Trophoblast cell (in vitro differentiated cells and primary cell): ENCODE measurements around the gene CHKA.

ENCODE experiments used
- DNase-seq, 2 donors: peaks; one replicate each; pipeline ENCODE4 v3.0.0-alpha.2; 2016
- H2AFZ ChIP-seq: 2 replicates; pipeline ENCODE4 v1.6.1; 2013; ENCODE audit warnings: low read length, moderate library complexity, mild to moderate bottlenecking; ENCODE audit not compliant: insufficient read depth, poor library complexity
- H2AK5ac ChIP-seq: 2 replicates; pipeline ENCODE4 v1.6.1; 2013; ENCODE audit warnings: mild to moderate bottlenecking, low read length
- H2BK120ac ChIP-seq: 2 replicates; pipeline ENCODE4 v1.6.1; 2013; ENCODE audit warnings: low read length, mild to moderate bottlenecking, moderate library complexity; ENCODE audit not compliant: insufficient read depth, poor library complexity
- H2BK12ac ChIP-seq: 2 replicates; pipeline ENCODE4 v1.6.1; 2013; ENCODE audit warnings: mild to moderate bottlenecking, low read length, moderate library complexity
- H2BK5ac ChIP-seq: 2 replicates; pipeline ENCODE4 v1.6.1; 2013; ENCODE audit warnings: low read length, low read depth, moderate library complexity, mild to moderate bottlenecking; ENCODE audit not compliant: poor library complexity
- H3K14ac ChIP-seq: 2 replicates; pipeline ENCODE4 v1.6.1; 2013; ENCODE audit warnings: mild to moderate bottlenecking, low read length
- H3K18ac ChIP-seq: 2 replicates; pipeline ENCODE4 v1.6.1; 2013; ENCODE audit warnings: mild to moderate bottlenecking, low read length
- H3K23ac ChIP-seq: 2 replicates; pipeline ENCODE4 v1.6.1; 2013; ENCODE audit warnings: low read length
- H3K27ac ChIP-seq: 2 replicates; pipeline ENCODE4 v1.5.1; 2013; ENCODE audit warnings: low read depth, mild to moderate bottlenecking, inconsistent platforms, low read length, moderate library complexity
- H3K27me3 ChIP-seq: 2 replicates; pipeline ENCODE4 v1.6.1; 2013; ENCODE audit warnings: inconsistent platforms, mild to moderate bottlenecking, low read length, moderate library complexity; ENCODE audit not compliant: insufficient read depth
- H3K36me3 ChIP-seq, 2 experiments: 1 replicate in 1 of 2; 2 replicates in 1 of 2; pipeline ENCODE4 v1.6.1; 2013; ENCODE audit warnings: low read length in 2 of 2, mild to moderate bottlenecking in 2 of 2, moderate library complexity in 1 of 2; ENCODE audit not compliant: insufficient read depth in 2 of 2, control insufficient read depth in 1 of 2
- H3K4ac ChIP-seq: 2 replicates; pipeline ENCODE4 v1.6.1; 2013; ENCODE audit warnings: low read depth, mild to moderate bottlenecking, low read length, moderate library complexity
- H3K4me1 ChIP-seq, 2 experiments: 1 replicate in 1 of 2; 2 replicates in 1 of 2; pipeline ENCODE4 v1.6.1; 2013; ENCODE audit warnings: low read length in 2 of 2, mild to moderate bottlenecking in 2 of 2, moderate library complexity in 1 of 2; ENCODE audit not compliant: insufficient read depth in 2 of 2, control insufficient read depth in 1 of 2
- H3K4me2 ChIP-seq: 2 replicates; pipeline ENCODE4 v1.6.1; 2013; ENCODE audit warnings: inconsistent platforms, mild to moderate bottlenecking, low read length, moderate library complexity
- H3K4me3 ChIP-seq: 2 replicates; pipeline ENCODE4 v1.5.1; 2013; ENCODE audit warnings: mild to moderate bottlenecking, low read depth, low read length, inconsistent platforms
- H3K79me1 ChIP-seq: one replicate; pipeline ENCODE4 v1.6.1; 2013; ENCODE audit warnings: low read length
- H3K79me2 ChIP-seq: 2 replicates; pipeline ENCODE4 v1.6.1; 2013; ENCODE audit warnings: low read length, mild to moderate bottlenecking; ENCODE audit not compliant: control insufficient read depth, insufficient read depth, poor library complexity
- H3K9ac ChIP-seq: 2 replicates; pipeline ENCODE4 v1.6.1; 2013; ENCODE audit warnings: mild to moderate bottlenecking, low read length
- H3K9me3 ChIP-seq: 2 replicates; pipeline ENCODE4 v1.6.1; 2013; ENCODE audit warnings: low read depth, mild to moderate bottlenecking, control low read depth, inconsistent platforms, low read length; ENCODE audit not compliant: insufficient read depth
- H4K12ac ChIP-seq: 2 replicates; pipeline ENCODE4 v1.6.1; 2013; ENCODE audit warnings: low read depth, mild to moderate bottlenecking, low read length, moderate library complexity
- H4K8ac ChIP-seq: 2 replicates; pipeline ENCODE4 v1.6.1; 2013; ENCODE audit warnings: low read depth, mild to moderate bottlenecking, low read length, moderate library complexity
- H4K91ac ChIP-seq: one replicate; pipeline ENCODE4 v1.6.1; 2013; ENCODE audit warnings: low read depth, mild to moderate bottlenecking, low read length, moderate library complexity
- WGBS: extraction: QIAGEN DNeasy Blood & Tissue Kit; methylation state at CpG from one replicate; pipeline ENCODE4 v1.1.7; 2013; ENCODE audit warnings: missing lambda C conversion rate; ENCODE audit not compliant: insufficient read length, insufficient coverage; ENCODE audit errors: extremely low coverage; 5-methylcytosine and 5-hydroxymethylcytosine counted together

The CHKA gene

DNA sequence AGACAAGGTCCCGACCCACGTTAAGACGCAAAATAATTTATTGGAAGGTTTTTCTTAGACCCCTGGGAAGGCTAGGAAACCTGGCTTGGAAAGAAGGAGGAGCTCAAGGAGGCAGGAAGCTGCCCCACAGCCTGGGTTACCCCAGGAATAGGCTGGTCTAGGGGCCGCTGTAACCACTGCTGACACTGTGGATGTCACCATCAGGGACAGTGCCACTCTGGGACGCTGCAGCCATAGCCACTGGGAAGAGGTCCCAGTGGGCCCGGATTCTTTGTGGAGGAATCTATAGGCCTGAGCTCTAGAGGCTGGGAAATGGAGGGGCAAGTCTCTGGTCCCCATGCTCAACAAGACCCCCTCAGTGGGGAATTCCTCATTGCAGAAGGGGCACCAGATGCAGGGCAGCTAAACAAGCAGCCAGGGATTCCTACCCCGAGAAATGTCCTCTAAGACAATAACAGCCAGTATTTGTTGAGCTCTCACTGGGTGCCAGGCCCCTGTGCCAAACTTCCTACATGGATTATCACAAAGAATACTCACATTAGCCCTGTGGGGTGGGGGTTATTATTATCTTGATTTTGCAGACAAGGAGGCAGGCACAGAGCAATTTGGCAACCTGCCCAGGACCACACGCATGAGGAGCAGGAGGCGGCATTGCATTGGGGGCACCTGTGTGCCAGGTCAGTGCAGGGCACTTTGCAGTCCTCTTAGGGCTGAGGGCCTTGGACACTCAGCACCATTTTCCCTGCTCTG is 19.5 kb upstream of the CHKA start:
- Histone ChIP-seq H3K27me3 (no peaks in the 10 kb centered on the region), H3K9me3 (no peaks in the 10 kb centered on the region), H3K79me1 (no peaks in the 10 kb centered on the region), H3K79me2 (no peaks in the 10 kb centered on the region), H2BK5ac (no peak overlapping the region), H4K12ac (no peak overlapping the region), H3K27ac (no peak overlapping the region), H2BK120ac (no peak overlapping the region), H2AFZ (no peak overlapping the region), H2BK12ac (no peak overlapping the region), H3K23ac (no peak overlapping the region), H3K4me3 (no peak overlapping the region), H3K9ac (no peak overlapping the region), H4K91ac (no peak overlapping the region), H3K4ac (no peak overlapping the region), H4K8ac (no peak overlapping the region), H3K14ac (no peak overlapping the region), H3K18ac (no peak overlapping the region), H3K36me3 (no peaks in the 10 kb centered on the region), H3K4me2 (no peak overlapping the region), H3K4me1 (no peaks in the 10 kb centered on the region), H2AK5ac (no peak overlapping the region)
- whole genome bisulfite sequencing, result no CpG with 5 or more reads among the region's 9 CpGs
- DNase-seq, result no peak

DNA sequence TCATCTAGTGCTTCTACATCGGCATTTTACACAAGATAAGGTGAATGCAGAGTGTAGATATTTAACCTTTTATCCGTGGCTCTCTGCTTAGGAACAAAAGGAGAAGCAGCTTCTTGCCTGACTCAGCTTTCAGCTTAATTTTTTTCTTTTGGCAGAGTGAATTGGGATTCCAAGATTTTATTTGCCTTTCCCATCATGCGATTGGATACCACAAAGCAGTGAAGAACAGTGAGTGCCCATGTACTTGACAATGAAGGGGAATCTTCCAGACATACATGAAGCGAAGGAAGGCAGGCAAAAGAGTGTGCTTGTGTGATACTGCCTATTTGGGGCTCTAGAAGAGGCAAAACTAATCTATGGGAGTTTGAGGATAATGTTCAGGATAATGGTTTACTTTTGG is 17.0 kb upstream of the CHKA start:
- no peak overlapping the region for H3K4me3 ChIP-seq
- no peaks in the 10 kb centered on the region for H3K36me3 ChIP-seq
- H3K4me2 ChIP-seq, result no peak overlapping the region
- WGBS, result no CpG with 5 or more reads among the region's 4 CpGs
- no peaks in the 10 kb centered on the region for H3K4me1 ChIP-seq
- no peak overlapping the region for H2BK120ac ChIP-seq
- no peak overlapping the region for H3K9ac ChIP-seq
- H3K23ac ChIP-seq, result no peak overlapping the region
- no peak overlapping the region for H4K91ac ChIP-seq
- no peak overlapping the region for H2BK5ac ChIP-seq
- H4K12ac ChIP-seq, result no peak overlapping the region
- no peak overlapping the region for H2AFZ ChIP-seq
- H3K14ac ChIP-seq, result no peak overlapping the region
- H2BK12ac ChIP-seq, result no peak overlapping the region
- H3K79me1 ChIP-seq, result no peaks in the 10 kb centered on the region
- H4K8ac ChIP-seq, result no peak overlapping the region
- H3K27me3 ChIP-seq, result no peaks in the 10 kb centered on the region
- DNase-seq, result no peak
- no peak overlapping the region for H3K4ac ChIP-seq
- H2AK5ac ChIP-seq, result no peak overlapping the region
- no peaks in the 10 kb centered on the region for H3K9me3 ChIP-seq
- H3K79me2 ChIP-seq, result no peaks in the 10 kb centered on the region
- no peak overlapping the region for H3K27ac ChIP-seq
- H3K18ac ChIP-seq, result no peak overlapping the region

DNA sequence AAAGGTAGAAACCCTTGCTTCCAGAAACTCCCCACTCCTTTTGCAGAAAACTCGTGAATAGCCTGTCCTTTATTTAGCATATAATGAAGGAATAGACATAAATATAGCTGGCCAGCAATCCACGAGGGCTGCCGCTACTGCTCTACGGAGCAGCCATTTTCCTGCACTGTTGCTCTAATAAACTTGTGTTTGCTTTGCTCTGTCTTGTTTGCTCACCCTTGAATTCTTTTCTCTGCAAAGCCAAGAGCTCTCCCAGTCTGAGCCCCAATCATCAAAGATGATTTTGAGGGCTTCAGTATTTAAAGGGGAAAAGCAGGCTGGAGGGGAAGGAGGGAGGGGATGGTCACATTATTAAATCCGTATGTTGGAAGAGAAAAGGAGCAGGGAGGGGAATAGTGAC is 16.6 kb upstream of the CHKA start:
- Histone ChIP-seq H2BK120ac (no peak overlapping the region), H2AK5ac (no peak overlapping the region), H4K91ac (no peak overlapping the region), H2BK5ac (no peak overlapping the region), H3K14ac (no peak overlapping the region), H3K9ac (no peak overlapping the region), H2BK12ac (no peak overlapping the region), H3K18ac (no peak overlapping the region), H3K27me3 (no peaks in the 10 kb centered on the region), H2AFZ (no peak overlapping the region), H3K4me2 (no peak overlapping the region), H3K79me2 (no peaks in the 10 kb centered on the region), H3K27ac (no peak overlapping the region), H3K23ac (no peak overlapping the region), H4K12ac (no peak overlapping the region), H3K36me3 (no peaks in the 10 kb centered on the region), H4K8ac (no peak overlapping the region), H3K9me3 (no peaks in the 10 kb centered on the region), H3K4ac (no peak overlapping the region), H3K4me1 (no peaks in the 10 kb centered on the region), H3K79me1 (no peaks in the 10 kb centered on the region), H3K4me3 (no peak overlapping the region)
- no CpG with 5 or more reads among the region's 5 CpGs for WGBS
- DNase-seq, result no peak

DNA sequence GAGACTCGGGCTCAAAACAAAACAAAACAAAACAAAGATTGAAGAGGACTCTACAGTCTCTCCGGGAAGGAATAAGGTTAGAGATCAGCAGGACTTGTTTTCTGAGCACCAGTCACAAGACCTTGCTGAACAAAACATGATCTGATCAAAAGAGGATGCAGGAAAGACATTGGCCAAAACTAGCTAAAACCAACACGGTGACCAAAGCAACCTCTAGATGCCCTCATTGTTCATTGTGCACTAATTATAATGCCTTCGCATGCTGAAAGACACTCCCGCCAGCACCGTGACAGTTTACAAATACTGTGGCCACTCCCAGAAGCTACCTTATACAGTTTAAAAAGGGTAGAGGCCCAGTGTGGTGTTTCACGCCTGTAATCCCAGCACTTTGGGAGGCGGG is 15.7 kb upstream of the CHKA start:
- Histone ChIP-seq H2AFZ (no peak overlapping the region), H3K4me1 (no peaks in the 10 kb centered on the region), H4K91ac (no peak overlapping the region), H3K27me3 (no peaks in the 10 kb centered on the region), H3K4me2 (no peak overlapping the region), H4K8ac (no peak overlapping the region), H3K23ac (no peak overlapping the region), H3K4ac (no peak overlapping the region), H2BK12ac (no peak overlapping the region), H3K4me3 (no peak overlapping the region), H2BK5ac (no peak overlapping the region), H3K36me3 (no peaks in the 10 kb centered on the region), H3K79me2 (no peaks in the 10 kb centered on the region), H3K9me3 (peaks cover 2% of the 10 kb centered on the region), H4K12ac (no peak overlapping the region), H3K79me1 (no peaks in the 10 kb centered on the region), H3K27ac (no peak overlapping the region), H2BK120ac (no peak overlapping the region), H3K14ac (no peak overlapping the region), H2AK5ac (no peak overlapping the region), H3K18ac (no peak overlapping the region), H3K9ac (no peak overlapping the region)
- DNase-seq, result peak; percentile 63 to 83
- WGBS, result no CpG with 5 or more reads among the region's 8 CpGs
